Measurements from ENCODE around the gene ADGRG1. TPM values are rescaled to one million over a fixed set of nuclear protein-coding genes. Genes with fewer than 3 reads are reported as not detected.

ADGRG1 gene
- polyA plus RNA-seq, 1 of the 3 experiments (the other 2 are of a cell fraction) = 7.4 TPM

- TF ChIP-seq REST (IDR thresholded peaks at IDR 0.05; ENCODE audit: low read depth, low read length) (no peak), TAF1 (IDR thresholded peaks at IDR 0.05; ENCODE audit: borderline replicate concordance, low read depth, low read length) (no peak), USF1 (IDR thresholded peaks at IDR 0.05; ENCODE audit: borderline replicate concordance, low read depth) (no peak), TCF12 (IDR thresholded peaks at IDR 0.05) (no peak), FOXM1 (IDR thresholded peaks at IDR 0.05; ENCODE audit: low read depth) (no peak), NRF1 (IDR thresholded peaks at IDR 0.05; ENCODE audit: low read depth, low read length) (no peak), TEAD4 (IDR thresholded peaks at IDR 0.05; ENCODE audit: borderline replicate concordance, insufficient read depth) (no peak), SMC3 (IDR thresholded peaks at IDR 0.05; ENCODE audit: low read depth, low read length) (no peak), JUND (IDR thresholded peaks at IDR 0.05) (no peak)
Observed at GRCh38 chr16:57668263-57668571, 39.8 kb downstream of the ADGRG1 start, which contains the start of gene ADGRG3 (continued).

DNA sequence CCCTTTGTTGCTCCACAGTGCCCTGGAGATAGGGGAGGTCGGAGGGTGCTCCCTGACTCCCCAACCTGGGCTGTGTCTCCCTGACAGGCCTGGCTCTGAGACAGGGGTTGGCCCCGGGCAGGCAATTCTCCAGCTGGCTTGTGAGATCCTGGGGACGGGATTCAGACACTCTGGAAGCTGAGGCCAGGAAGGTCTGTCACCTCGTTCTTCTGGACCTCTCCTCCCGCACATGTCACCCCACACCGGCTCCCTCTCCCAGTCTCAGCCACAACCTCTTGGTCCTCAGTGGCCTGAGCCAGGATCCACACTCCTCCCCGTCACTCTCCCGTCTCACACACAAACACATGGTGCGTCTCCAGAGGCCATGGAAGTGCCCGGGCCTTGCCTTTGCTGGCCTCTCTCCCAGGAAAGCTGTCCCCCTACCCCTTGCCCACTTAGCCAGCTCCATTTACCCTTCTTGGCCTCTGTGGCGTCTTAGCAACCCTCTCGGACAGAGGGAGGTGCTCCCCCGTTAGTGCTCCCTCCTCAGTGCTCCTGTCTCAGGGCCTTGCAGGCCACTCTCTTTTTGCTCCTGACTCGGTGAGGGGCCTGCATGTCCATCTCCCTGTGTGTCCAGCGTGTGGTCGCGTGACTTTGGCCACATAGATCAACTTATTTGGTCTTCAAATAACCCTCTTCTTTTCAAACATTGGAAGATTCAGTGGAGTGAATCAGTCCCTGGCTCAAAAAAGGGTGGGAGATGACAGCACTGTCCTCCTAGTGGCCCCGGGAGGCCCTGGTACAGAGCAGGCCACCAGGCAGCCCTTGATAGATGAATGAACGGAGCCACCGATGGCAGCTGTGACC, 40.4 kb downstream of the ADGRG1 start:
- no peak overlapping the region for H3K9ac ChIP-seq
- no peak overlapping the region for H3K4me2 ChIP-seq
- H3K9me3 ChIP-seq = no peaks in the 10 kb centered on the region
- CTCF ChIA-PET = interaction anchor here (1.5 kb wide), 1 partner anchor 93 kb away, joined by 3 read pairs; no protein-coding TSS in a partner anchor
- H4K20me1 ChIP-seq (ENCODE audit: insufficient read depth) = no peaks in the 10 kb centered on the region
- peaks cover 0 to 11% of the 10 kb centered on the region in 2 experiments; a peak in 1 of 4 replicates for H3K4me1 ChIP-seq (ENCODE audit: control insufficient read depth in 1 of 2, insufficient read depth in 2 of 2, low read depth in 1 of 2, low read length in 1 of 2)
- no peaks in the 10 kb centered on the region for H3K79me2 ChIP-seq (ENCODE audit: insufficient read depth)
- DNase-seq = no peak
- H3K27me3 ChIP-seq (ENCODE audit: insufficient read depth) = peaks cover 7% of the 10 kb centered on the region; the same call in 1 of the 2 replicates
- H3K27ac ChIP-seq (ENCODE audit: low read depth in 2 of 2, low read length in 1 of 2) = no peak overlapping the region
- no peaks in the 10 kb centered on the region for H3K36me3 ChIP-seq (replicated peaks in 1 of 2; ENCODE audit: control insufficient read depth in 1 of 2, insufficient read depth in 2 of 2, low read length in 1 of 2)
- TF ChIP-seq JUND (IDR thresholded peaks at IDR 0.05) (no peak), IRF3 (IDR thresholded peaks at IDR 0.05; ENCODE audit: low read depth, low read length) (no peak), USF1 (IDR thresholded peaks at IDR 0.05; ENCODE audit: borderline replicate concordance, low read depth) (no peak), TCF12 (IDR thresholded peaks at IDR 0.05) (no peak), EZH2phosphoT487 (IDR thresholded peaks at IDR 0.05; ENCODE audit: borderline replicate concordance, low read depth) (no peak)
- TF ChIP-seq, protein P1, sequence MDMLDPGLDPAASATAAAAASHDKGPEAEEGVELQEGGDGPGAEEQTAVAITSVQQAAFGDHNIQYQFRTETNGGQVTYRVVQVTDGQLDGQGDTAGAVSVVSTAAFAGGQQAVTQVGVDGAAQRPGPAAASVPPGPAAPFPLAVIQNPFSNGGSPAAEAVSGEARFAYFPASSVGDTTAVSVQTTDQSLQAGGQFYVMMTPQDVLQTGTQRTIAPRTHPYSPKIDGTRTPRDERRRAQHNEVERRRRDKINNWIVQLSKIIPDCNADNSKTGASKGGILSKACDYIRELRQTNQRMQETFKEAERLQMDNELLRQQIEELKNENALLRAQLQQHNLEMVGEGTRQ (IDR thresholded peaks at IDR 0.05; ENCODE audit: borderline replicate concordance, low read depth, low read length) = no peak
- H2AFZ ChIP-seq (ENCODE audit: low read depth) = no peak overlapping the region
- H3F3A ChIP-seq (replicated peaks; ENCODE audit: insufficient read depth) = no peaks in the 10 kb centered on the region
- H3K9me2 ChIP-seq = no peaks in the 10 kb centered on the region
- WGBS (ENCODE audit: low lambda C conversion rate) = 90% methylated on average over 20 of the region's 20 CpGs
- POLR2A ChIA-PET = no interaction called here
- no peak overlapping the region for H3K4me3 ChIP-seq (ENCODE audit: low read depth in 2 of 2, low read length in 1 of 2)
